GM19397 (cell line): ENCODE results near the gene SIDT2.
"Not testable (repeated sequence)": the region's sequence is repeated elsewhere in the genome, so short reads cannot be mapped to it uniquely, and the experiment has no call there.

ENCODE experiments used
- ATAC-seq: cut with Tn5 transposase; IDR thresholded peaks from one replicate; pipeline ENCODE4 v1.9.1; 2021; ENCODE audit warnings: mild to moderate bottlenecking, moderate library complexity; ENCODE audit not compliant: unreplicated experiment

SIDT2 gene

GRCh38 chr11:117171404-117172061 lies 7.0 kb upstream of the SIDT2 start:
- ATAC-seq, result no peak

GRCh38 chr11:117172724-117173421 lies 5.7 kb upstream of the SIDT2 start:
- ATAC-seq, result no peak

- no peak for ATAC-seq
Measured at GRCh38 chr11:117175104-117175503, 3.4 kb upstream of the SIDT2 start.

GRCh38 chr11:117175781-117176180 lies 2.8 kb upstream of the SIDT2 start:
- no peak for ATAC-seq

- ATAC-seq, result no peak
Measured at GRCh38 chr11:117176186-117176585, 2.4 kb upstream of the SIDT2 start.

GRCh38 chr11:117177534-117178209 lies 871 bp upstream of the SIDT2 start:
- ATAC-seq, result no peak

- ATAC-seq, result peak; percentile 18
Measured at GRCh38 chr11:117179048-117179999, 781 bp downstream of the SIDT2 start.

GRCh38 chr11:117180020-117180419 lies 1.5 kb downstream of the SIDT2 start:
- no peak for ATAC-seq

GRCh38 chr11:117180661-117181585 lies 2.4 kb downstream of the SIDT2 start:
- no peak for ATAC-seq

- ATAC-seq, result no peak
Measured at GRCh38 chr11:117181586-117182550, 3.3 kb downstream of the SIDT2 start.

- no peak for ATAC-seq
Measured at GRCh38 chr11:117182551-117182935, 4.0 kb downstream of the SIDT2 start.

GRCh38 chr11:117183178-117183577 lies 4.6 kb downstream of the SIDT2 start:
- ATAC-seq, result not testable (repeated sequence)

- ATAC-seq, result no peak
Measured at GRCh38 chr11:117183724-117184349, 5.3 kb downstream of the SIDT2 start.

- no peak for ATAC-seq
Measured at GRCh38 chr11:117185736-117186430, 7.3 kb downstream of the SIDT2 start.

GRCh38 chr11:117186431-117186761 lies 7.9 kb downstream of the SIDT2 start:
- no peak for ATAC-seq

GRCh38 chr11:117187007-117187406 lies 8.5 kb downstream of the SIDT2 start:
- ATAC-seq, result no peak

- ATAC-seq, result no peak
Measured at GRCh38 chr11:117187428-117187798, 8.9 kb downstream of the SIDT2 start.
